ENCODE data around the gene ATP11A.

- TF ChIP-seq, protein P1, sequence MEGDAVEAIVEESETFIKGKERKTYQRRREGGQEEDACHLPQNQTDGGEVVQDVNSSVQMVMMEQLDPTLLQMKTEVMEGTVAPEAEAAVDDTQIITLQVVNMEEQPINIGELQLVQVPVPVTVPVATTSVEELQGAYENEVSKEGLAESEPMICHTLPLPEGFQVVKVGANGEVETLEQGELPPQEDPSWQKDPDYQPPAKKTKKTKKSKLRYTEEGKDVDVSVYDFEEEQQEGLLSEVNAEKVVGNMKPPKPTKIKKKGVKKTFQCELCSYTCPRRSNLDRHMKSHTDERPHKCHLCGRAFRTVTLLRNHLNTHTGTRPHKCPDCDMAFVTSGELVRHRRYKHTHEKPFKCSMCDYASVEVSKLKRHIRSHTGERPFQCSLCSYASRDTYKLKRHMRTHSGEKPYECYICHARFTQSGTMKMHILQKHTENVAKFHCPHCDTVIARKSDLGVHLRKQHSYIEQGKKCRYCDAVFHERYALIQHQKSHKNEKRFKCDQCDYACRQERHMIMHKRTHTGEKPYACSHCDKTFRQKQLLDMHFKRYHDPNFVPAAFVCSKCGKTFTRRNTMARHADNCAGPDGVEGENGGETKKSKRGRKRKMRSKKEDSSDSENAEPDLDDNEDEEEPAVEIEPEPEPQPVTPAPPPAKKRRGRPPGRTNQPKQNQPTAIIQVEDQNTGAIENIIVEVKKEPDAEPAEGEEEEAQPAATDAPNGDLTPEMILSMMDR (IDR thresholded peaks at IDR 0.05): no peak
- TF ChIP-seq POLR2A (IDR thresholded peaks at IDR 0.05): no peak
Measured at GRCh38 chr13:112869202-112870050, 179.6 kb downstream of the ATP11A start.
